ENCODE data around the gene PIGW.

Gene PIGW

GRCh38 chr17:36545077-36545464 is 10.3 kb downstream of the PIGW start:
- TF ChIP-seq CTCF (IDR thresholded peaks at IDR 0.05; ENCODE audit: insufficient read depth, low read depth, low read length, missing control alignments), result no peak
- peak overlapping the region; percentile 91 for H3K4me3 ChIP-seq (ENCODE audit: low read depth, low read length)
- no peak for DNase-seq (ENCODE audit: low read depth)

- H3K4me3 ChIP-seq (ENCODE audit: low read depth, low read length), result peak overlapping the region; percentile 89
- TF ChIP-seq CTCF (IDR thresholded peaks at IDR 0.05; ENCODE audit: insufficient read depth, low read depth, low read length, missing control alignments), result no peak
- DNase-seq (ENCODE audit: low read depth), result peak; percentile 99
These were observed 11.0 kb downstream of the PIGW start for GRCh38 chr17:36545465-36546417.

- no peak for TF ChIP-seq CTCF (IDR thresholded peaks at IDR 0.05; ENCODE audit: insufficient read depth, low read depth, low read length, missing control alignments)
These were observed 11.8 kb downstream of the PIGW start for GRCh38 chr17:36546418-36547093.

GRCh38 chr17:36547776-36548175 is 13.0 kb downstream of the PIGW start:
- no peak for TF ChIP-seq CTCF (IDR thresholded peaks at IDR 0.05; ENCODE audit: insufficient read depth, low read depth, low read length, missing control alignments)
- no peak overlapping the region for H3K4me3 ChIP-seq (ENCODE audit: low read depth, low read length)
- DNase-seq (ENCODE audit: low read depth), result no peak

More at GRCh38 chr17:36546418-36547093, 11.8 kb downstream of the PIGW start:
- peak overlapping the region; percentile 89 for H3K4me3 ChIP-seq (ENCODE audit: low read depth, low read length)
- DNase-seq (ENCODE audit: low read depth), result peak; percentile 17

GRCh38 chr17:36550491-36551417 is 16.0 kb downstream of the PIGW start:
- no peak overlapping the region for H3K4me3 ChIP-seq (ENCODE audit: low read depth, low read length)
- no peak for TF ChIP-seq CTCF (IDR thresholded peaks at IDR 0.05; ENCODE audit: insufficient read depth, low read depth, low read length, missing control alignments)
- peak; percentile 72 for DNase-seq (ENCODE audit: low read depth)

GRCh38 chr17:36553459-36553858 is 18.7 kb downstream of the PIGW start:
- no peak overlapping the region for H3K4me3 ChIP-seq (ENCODE audit: low read depth, low read length)
- no peak for DNase-seq (ENCODE audit: low read depth)
- TF ChIP-seq CTCF (IDR thresholded peaks at IDR 0.05; ENCODE audit: insufficient read depth, low read depth, low read length, missing control alignments), result no peak
